GM19467 (cell line): ENCODE data around the gene PRELP.
"Not testable (repeated sequence)": the region's sequence is repeated elsewhere in the genome, so short reads cannot be mapped to it uniquely, and the experiment has no call there.

ENCODE experiments used
- ATAC-seq: cut with Tn5 transposase; IDR thresholded peaks from one replicate; pipeline ENCODE4 v1.9.1; 2021; ENCODE audit warnings: mild to moderate bottlenecking, moderate library complexity; ENCODE audit not compliant: unreplicated experiment

The PRELP gene

GRCh38 chr1:203504400-203505250, 29.0 kb downstream of the PRELP start:
- ATAC-seq: no peak

GRCh38 chr1:203505526-203506204, 30.1 kb downstream of the PRELP start:
- no peak for ATAC-seq

GRCh38 chr1:203506858-203507626, 31.4 kb downstream of the PRELP start:
- no peak for ATAC-seq

- no peak for ATAC-seq
Measured at GRCh38 chr1:203507759-203508158, 32.2 kb downstream of the PRELP start.

GRCh38 chr1:203508463-203509073, 33.0 kb downstream of the PRELP start:
- no peak for ATAC-seq

GRCh38 chr1:203509135-203509534, 33.5 kb downstream of the PRELP start:
- ATAC-seq: no peak

GRCh38 chr1:203511513-203511912, 35.9 kb downstream of the PRELP start:
- no peak for ATAC-seq

- ATAC-seq: no peak
Measured at GRCh38 chr1:203511930-203512329, 36.3 kb downstream of the PRELP start.

GRCh38 chr1:203512517-203512847, 36.9 kb downstream of the PRELP start:
- no peak for ATAC-seq

- no peak for ATAC-seq
Measured at GRCh38 chr1:203512848-203513584, 37.4 kb downstream of the PRELP start.

- ATAC-seq: no peak
Measured at GRCh38 chr1:203513585-203514031, 38.0 kb downstream of the PRELP start.

- ATAC-seq: no peak
Measured at GRCh38 chr1:203516184-203516583, 40.6 kb downstream of the PRELP start.

GRCh38 chr1:203516906-203517305, 41.3 kb downstream of the PRELP start:
- ATAC-seq: no peak

- no peak for ATAC-seq
Measured at GRCh38 chr1:203517426-203518110, 42.0 kb downstream of the PRELP start.

- ATAC-seq: not testable (repeated sequence)
Measured at GRCh38 chr1:203518139-203518538, 42.5 kb downstream of the PRELP start.

GRCh38 chr1:203518541-203518940, 42.9 kb downstream of the PRELP start:
- ATAC-seq: no peak

GRCh38 chr1:203519053-203519840, 43.6 kb downstream of the PRELP start:
- no peak for ATAC-seq

- ATAC-seq: no peak
Measured at GRCh38 chr1:203519896-203520295, 44.3 kb downstream of the PRELP start.

- ATAC-seq: no peak
Measured at GRCh38 chr1:203520315-203520714, 44.7 kb downstream of the PRELP start.
